PC-3 (cell line): ENCODE results near the gene FILIP1L.

Experiments
- CTCF ChIP-seq: fragments of 300-600 bp; sonication (generic); conservative IDR thresholded peaks from 2 replicates; pipeline ENCODE4 v1.5.1; 2017; ENCODE audit warnings: antibody characterized with exemption, low read depth, mild to moderate bottlenecking, low read length
- EZH2phosphoT487 ChIP-seq: fragments of 300-600 bp; sonication (generic); IDR thresholded peaks from 2 replicates; pipeline ENCODE4 v1.6.1; 2018; ENCODE audit warnings: mild to moderate bottlenecking, antibody characterized with exemption, low read length, borderline replicate concordance

- TF ChIP-seq CTCF (no peak), EZH2phosphoT487 (no peak)
Observed at GRCh38 chr3:100039075-100039474, 75.2 kb downstream of the FILIP1L start.
